Anterior cingulate cortex (tissue), 58 donors: Measurements from ENCODE around the gene DUSP14.
"Not testable (repeated sequence)": the region's sequence is repeated elsewhere in the genome, so short reads cannot be mapped to it uniquely, and the experiment has no call there.

Source experiments
- DNase-seq, 58 donors: peaks; one replicate each; lab custom pipeline; 2025; lab: John Stamatoyannopoulos, UW

The DUSP14 gene

GRCh38 chr17:37483311-37484039, 6.2 kb upstream of the DUSP14 start:
- peak in 10 of 58 donors; percentile 2 to 48 (median 18) for DNase-seq

GRCh38 chr17:37485938-37486570, 3.6 kb upstream of the DUSP14 start:
- no peak for DNase-seq

- DNase-seq, result peak in 6 of 58 donors; percentile 4 to 24 (median 12)
These were observed 1.6 kb upstream of the DUSP14 start for GRCh38 chr17:37488009-37488604.

- peak in 35 of 58 donors; percentile 9 to 69 (median 38) for DNase-seq
These were observed 989 bp upstream of the DUSP14 start for GRCh38 chr17:37488607-37489196.

- DNase-seq, result peak in 40 of 58 donors; percentile 12 to 71 (median 52)
These were observed 414 bp downstream of the DUSP14 start for GRCh38 chr17:37490022-37490587.

GRCh38 chr17:37490638-37491614, 1.2 kb downstream of the DUSP14 start:
- DNase-seq, result peak in 17 of 58 donors; percentile 8 to 51 (median 20)

GRCh38 chr17:37492167-37492566, 2.5 kb downstream of the DUSP14 start:
- no peak for DNase-seq

- DNase-seq, result no peak
These were observed 3.7 kb downstream of the DUSP14 start for GRCh38 chr17:37493249-37494027.

- DNase-seq, result no peak
These were observed 4.7 kb downstream of the DUSP14 start for GRCh38 chr17:37494401-37494831.

- DNase-seq, result no peak
These were observed 5.3 kb downstream of the DUSP14 start for GRCh38 chr17:37494971-37495370.

GRCh38 chr17:37500378-37500777, 10.7 kb downstream of the DUSP14 start:
- DNase-seq, result no peak

GRCh38 chr17:37502009-37502936, 12.6 kb downstream of the DUSP14 start:
- DNase-seq, result no peak

GRCh38 chr17:37503148-37503547, 13.5 kb downstream of the DUSP14 start:
- DNase-seq, result no peak

- no peak for DNase-seq
These were observed 15.6 kb downstream of the DUSP14 start for GRCh38 chr17:37505333-37505732.

- DNase-seq, result peak in 30 of 58 donors; percentile 10 to 78 (median 32)
These were observed 17.0 kb downstream of the DUSP14 start for GRCh38 chr17:37506678-37507077.

GRCh38 chr17:37507111-37507510, 17.4 kb downstream of the DUSP14 start:
- DNase-seq, result peak in 14 of 58 donors; percentile 13 to 63 (median 40)

- no peak for DNase-seq
These were observed 20.4 kb downstream of the DUSP14 start for GRCh38 chr17:37510056-37510455.

- DNase-seq, result not testable (repeated sequence)
These were observed 22.0 kb downstream of the DUSP14 start for GRCh38 chr17:37511642-37512041.
